Renal pelvis (tissue), 4 donors: ENCODE measurements around the gene MFAP4. TPM values are rescaled to one million over a fixed set of nuclear protein-coding genes. Genes with fewer than 3 reads are reported as not detected.

ENCODE experiments used
- DNase-seq: peaks from one replicate; pipeline ENCODE4 v3.0.0-alpha.2; 2013
- polyA plus RNA-seq, 3 donors: library from polyadenylated mRNA; unstranded; fragments of 120-200 nt; gene quantifications; one replicate each; pipeline ENCODE4 v1.2.1, GENCODE V29; 2013; ENCODE audit not compliant: insufficient read length in 3 of 3

MFAP4 gene
- polyA plus RNA-seq, 3 donors: 162 to 259 (median 181) TPM

DNA sequence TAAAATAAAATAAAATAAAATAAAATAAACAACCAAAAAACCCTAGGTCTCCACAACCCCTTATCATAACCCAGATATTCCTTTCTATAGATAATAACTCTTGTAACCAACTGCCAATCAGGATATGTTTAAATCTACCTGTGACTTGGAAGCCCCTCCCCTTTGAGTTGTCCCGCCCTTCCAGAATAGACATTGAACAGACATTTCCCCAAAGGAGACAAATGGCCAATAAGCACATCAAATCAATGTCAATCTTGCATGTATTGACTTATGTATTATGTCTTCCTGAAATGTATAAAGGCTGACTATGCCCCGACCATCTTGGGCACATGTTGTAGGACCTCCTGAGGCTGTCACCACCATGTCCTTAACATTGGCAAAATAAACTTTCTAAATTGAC lies 10.2 kb downstream of the MFAP4 start:
- no peak for DNase-seq

DNA sequence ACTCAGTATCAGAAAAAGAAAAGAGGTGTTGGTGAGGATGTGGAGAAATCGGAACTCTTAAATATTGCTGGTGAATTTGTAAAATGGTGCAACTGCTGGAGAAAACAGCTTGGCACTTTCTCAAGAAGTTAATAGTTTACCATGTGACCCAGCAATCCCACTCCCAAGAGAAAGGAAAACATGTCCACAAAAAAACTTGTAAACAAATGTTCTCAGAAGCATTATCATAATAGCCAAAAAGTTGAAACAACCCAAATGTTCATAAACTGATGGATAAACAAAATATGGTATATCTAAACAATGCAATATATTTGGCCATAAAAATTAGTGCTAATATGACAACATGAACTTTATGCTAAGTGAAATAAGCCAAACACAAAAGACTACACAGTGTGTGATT lies 11.3 kb downstream of the MFAP4 start:
- DNase-seq: no peak

DNA sequence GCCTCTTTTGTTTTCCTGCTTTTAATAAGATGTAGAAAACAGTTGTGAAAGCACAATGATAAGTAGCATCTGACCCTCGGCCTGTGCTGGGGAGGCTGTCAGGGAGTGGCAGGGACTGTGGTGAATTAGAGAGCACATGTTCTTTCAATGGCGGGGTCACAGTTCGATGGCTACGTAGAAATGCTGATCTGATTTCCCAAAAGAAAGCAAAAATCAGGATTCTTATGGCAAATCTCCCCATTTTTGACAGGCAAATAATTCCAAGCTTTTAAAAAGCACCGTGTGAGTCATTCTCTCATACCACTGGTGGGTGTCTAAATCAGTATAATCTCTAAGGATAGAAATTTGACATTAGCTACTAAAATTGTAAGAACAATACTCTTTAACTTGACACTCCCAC lies 12.9 kb downstream of the MFAP4 start:
- DNase-seq: no peak

DNA sequence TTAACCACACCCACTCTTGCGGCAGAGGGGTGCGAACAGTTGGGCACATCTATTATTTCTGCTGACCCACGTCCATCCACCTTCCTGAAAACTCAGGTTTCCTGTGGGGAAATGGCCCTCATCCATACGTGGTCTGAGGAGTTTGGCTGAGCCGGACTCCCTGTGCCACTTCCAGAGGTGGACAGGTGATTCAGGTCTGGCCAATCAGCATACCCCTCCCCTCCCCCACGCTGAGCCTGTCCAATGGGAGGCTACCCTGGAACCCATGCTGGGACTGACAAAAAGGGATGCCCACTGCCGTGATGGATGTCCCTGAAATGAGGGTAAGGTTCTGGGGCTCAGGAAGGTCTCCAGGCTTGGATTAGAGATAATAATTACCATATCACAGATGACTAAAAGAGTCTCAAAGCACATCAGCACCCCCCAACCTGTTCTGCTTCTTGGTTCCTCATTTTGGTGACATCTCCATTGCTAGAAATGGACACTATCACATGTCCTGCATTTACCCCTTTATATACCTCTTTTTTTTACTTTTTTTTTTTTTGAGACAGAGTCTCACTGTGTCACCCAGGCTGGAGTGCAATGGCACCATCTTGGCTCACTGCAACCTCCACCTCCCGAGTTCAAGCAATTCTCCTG lies 14.0 kb downstream of the MFAP4 start:
- DNase-seq: no peak

DNA sequence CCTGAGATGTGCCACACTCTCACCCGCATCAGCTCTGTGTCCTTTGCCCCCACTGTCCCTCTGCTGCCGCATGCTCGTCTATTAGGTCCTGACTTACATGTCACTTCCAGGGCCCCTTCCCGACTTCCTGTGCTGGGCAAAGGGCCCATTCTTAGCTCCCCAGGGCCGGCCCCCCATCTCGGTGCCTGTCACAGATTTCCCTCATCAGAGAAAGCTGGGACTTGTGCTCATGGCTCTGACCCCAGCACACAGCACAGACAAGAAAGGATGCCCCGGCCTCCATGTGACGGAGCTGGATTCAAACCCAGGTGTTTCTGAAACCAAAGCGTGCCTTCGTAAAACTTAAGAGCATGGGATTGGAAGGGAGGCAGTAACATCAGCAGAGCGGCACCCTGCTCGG lies 14.6 kb downstream of the MFAP4 start:
- no peak for DNase-seq

DNA sequence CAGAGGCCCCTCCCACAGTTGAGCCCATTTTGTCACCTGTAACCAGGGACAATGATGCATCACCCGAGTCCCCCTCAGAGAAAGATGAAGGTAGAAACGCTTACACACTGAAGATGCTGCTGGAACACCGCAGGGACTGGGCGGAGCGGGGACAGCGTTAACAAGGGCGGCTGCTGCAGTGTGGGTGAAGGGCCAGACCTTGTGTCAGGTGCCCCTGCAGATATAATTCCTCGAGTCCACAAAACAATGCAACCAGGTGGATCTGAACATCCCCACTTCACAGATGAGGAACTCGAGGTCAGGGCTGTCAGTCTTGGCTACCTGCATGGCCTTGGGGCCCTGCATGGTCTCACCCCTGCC lies 15.0 kb downstream of the MFAP4 start:
- no peak for DNase-seq

DNA sequence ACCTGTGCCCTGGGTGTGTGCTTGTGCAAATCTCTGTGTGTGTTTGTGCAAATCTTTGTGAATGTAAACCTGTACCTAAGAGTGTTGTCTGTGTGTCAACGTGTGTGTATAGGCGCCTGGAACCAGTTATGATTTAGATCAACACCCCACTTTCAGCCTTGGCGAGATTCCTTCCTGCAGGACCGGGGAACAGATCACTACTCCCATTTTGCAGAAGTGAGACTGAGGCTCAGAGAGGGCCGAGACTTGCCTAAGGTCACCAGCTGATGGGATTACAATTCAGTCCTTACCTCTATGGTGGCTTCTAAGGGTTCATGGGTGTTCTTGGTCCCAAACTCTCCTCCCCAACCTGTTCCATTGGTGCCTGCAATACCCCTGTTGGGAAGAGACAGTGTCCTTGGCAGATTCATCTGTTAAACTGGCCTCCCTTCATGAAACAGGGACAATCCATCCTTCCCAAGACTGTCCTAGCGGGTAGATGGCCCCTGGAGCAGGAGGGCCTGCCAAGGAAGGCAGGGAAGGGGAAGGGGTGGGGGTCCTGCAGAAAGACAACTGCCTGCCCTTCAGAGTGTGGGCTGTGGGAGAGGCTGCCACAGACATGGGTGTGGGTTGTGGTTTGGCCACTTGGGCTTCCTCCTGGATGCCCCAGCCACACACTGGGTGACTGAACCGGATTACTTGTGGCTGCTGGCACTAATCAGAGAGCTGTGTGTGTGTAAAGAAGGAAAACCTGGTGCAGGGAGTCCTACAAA lies 15.6 kb downstream of the MFAP4 start:
- no peak for DNase-seq

DNA sequence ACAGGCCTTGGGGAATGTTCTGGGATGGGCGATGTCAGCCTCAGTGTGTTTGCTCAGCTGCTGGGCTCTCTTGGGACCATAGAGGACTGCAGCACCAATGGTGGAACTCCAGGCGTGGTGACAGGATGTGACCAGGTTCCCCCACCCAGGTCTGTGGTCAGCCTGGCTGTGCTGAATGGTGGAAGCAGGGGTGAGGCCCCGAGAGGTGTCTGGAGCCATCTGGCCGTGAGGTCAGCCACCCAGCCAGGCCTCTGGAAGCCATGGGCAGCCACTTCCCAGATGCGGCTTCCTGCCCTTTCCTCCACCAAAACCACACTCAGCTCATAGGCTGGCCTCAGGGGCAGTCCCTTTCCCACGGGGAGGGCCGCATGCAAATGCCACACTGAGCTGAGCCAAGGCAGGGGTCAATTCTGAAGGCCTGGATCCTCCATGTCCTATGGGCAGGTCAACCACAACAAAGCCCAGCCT lies 16.5 kb downstream of the MFAP4 start:
- no peak for DNase-seq

DNA sequence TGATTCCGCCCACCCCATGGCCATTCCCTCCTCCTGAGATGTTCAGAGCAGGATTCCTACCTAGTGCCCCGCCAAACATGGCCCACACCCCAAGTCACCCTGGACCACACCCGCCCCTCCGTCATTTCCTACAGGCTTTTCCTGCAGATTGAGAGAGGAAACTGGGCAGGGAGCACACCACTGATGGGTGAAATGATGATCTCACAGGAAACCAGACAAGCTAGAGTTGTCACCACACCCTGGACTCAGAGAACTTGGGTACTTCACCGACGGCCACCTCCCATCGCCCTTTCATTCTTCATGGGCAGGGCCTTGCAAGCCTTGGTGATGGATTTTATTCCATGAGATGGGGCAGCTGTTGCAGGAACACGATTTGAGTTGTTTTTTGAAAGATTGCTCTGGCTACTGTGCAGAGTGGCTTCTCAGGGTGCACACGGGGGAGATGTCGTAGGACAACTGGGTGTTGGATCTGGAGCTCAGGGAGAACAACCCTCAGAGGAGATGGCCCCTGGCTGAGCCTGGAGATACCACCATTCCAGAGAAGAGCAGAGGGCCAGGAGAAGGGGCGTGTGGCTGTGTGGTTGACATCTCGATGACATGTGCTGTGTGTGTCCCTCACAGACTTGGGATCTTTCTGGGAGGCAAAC lies 17.0 kb downstream of the MFAP4 start:
- DNase-seq: no peak

DNA sequence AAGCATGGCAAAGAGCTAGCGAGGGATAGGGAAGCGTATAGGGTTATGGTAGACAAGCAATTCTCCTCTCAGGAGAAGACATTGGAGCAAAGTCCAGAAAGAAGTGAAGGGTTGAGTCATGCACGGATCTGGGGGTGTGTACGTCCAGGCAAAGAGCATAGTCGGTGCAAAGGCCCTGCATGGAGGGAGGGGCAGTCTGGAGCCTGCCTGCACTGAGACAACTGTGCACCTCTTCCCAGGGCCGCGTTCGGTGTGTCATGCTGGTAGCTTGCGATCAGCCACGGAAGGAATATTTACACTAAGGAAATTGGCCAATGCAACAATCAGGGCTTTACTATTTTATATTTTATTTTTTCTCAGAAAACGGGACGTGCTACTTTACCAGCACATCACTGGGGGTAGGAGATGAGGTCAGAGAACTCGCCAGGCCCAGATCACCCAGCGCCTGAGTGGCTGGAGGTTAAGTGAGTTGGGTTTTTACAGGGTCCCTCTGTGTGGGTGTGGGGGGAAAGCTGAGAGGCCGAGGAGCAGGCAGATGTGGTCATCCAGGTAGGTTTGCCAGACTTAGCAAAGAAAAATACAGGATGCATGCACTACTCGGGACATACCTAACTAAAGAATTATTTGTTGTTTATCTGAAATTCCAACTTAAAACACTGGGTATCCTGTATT lies 17.7 kb downstream of the MFAP4 start:
- DNase-seq: no peak

DNA sequence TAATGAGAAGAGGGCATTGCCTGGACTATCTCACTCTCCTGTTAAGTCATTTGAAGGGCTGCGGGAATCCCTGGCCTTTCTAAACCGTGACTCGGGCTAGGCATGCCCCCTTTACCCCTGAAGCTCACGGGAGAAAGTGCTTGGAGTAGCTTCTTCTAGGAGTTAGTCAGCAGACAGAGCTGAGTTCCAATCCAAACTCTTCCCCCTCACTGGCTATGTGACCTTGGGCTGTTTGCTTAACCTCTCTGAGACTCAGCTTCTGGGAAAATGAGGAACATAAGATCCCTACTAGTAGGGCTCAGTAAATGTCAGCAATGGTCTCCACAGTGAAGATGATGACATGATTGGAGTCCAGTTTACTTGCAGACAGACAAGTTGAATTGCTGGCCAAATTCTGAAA lies 18.8 kb downstream of the MFAP4 start:
- DNase-seq: no peak

DNA sequence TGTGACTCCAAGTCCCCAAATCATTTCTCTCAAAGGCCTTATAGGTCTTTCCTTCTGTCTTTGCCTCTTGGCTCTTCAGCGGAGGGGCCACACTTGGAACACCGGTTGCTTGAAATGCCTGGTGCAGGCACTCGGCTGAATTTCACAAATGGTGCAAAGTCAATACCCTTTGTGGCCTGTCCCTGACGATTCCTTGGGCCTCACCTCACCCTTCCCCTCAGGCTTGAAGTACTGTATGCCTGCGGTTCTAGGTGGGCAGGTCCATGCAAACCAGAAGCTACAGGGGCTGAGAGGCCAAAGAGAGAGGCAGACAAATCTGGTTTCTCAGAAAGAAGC lies 20.4 kb downstream of the MFAP4 start:
- DNase-seq: no peak

DNA sequence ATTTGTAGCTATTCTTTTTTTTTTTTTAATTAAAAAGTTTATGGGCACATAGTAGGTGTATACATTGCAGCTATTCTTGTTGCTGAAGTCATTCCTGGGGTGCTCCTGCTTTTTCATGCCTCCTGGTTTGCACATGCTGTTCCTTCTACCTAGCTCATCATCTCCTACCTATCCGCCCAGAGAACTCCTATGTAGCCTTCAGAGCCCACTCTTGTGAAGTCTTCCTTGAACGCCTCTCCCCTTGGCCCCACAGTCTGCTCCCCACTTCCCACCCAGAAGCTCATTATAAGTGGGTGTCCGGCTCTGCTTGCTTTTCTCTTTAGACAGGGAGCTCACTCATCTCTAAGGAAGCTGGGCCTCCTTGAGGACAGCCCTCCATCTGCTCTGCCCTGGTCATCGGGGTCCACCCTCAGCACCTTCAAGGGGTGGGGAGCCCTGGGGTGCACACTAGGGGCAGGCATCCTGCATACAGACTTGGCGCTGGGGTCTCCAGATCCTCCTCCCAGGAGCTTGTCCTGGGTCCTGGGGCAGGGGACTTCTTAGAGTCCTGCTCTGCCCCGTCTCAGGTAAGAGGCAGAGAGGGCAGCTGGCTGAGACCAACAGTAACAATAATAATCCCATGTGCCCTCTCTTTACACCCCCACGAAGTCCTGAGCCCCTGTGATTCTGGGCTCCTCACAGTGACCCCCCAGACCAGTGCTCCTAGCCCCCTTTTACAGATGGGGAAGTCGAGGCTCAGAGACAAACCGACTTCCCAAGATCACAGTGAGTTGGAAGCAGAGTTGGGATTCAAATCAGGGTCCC lies 21.0 kb downstream of the MFAP4 start:
- no peak for DNase-seq

DNA sequence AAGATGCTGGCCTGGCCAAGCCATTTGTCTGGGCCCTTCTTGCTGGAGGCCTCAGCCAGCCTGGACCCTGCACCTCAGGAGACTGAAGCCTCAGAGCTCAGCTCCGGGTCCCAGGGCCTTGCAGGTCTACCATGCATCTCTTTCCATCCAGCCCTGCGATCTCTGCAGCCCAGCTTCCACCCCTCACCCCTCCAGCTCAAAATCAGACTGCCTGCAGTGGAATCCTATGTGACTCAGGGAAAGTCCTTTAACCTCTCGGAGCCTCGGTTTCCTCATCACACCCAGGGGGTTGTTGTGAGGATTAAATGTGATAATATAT lies 21.5 kb downstream of the MFAP4 start:
- DNase-seq: no peak

DNA sequence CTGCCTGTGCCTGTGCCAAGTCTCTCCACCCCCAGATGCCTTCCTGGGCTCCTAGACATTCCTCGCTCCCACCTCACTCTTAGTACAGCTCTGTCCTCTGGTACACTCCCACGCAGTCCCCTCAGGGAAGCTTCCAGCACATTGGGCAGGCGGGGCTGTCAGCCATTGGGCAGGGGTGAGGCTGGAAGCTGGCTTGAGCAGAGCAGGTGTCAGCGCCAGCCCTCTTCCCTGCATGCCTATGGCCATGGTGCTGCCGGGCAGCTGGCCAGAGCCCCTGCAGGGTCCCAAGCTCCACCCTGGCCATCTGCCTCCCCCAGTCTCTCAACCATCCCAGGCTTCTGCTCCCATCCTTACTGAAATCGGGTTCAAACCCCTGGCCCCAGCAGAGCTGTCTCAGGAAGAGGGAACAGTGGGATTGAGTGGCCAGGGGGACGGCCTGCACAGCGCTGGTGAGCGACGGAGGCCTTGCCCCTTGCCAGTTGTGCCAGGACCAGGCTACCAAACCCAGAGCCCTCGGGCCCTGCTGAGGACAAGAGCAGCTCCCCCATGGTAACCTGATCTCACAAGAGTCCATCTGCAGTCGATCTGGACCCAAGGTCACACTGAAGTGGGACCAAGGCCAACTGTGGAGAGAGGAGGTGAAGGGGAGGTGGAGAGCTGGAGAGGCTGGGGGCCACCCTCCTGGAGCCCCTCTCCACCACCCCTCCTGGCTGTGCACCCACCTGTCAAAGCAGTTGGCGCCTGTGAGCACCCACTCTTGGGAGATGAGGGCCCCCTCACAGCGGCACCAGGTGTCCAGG lies 22.1 kb downstream of the MFAP4 start:
- no peak for DNase-seq

DNA sequence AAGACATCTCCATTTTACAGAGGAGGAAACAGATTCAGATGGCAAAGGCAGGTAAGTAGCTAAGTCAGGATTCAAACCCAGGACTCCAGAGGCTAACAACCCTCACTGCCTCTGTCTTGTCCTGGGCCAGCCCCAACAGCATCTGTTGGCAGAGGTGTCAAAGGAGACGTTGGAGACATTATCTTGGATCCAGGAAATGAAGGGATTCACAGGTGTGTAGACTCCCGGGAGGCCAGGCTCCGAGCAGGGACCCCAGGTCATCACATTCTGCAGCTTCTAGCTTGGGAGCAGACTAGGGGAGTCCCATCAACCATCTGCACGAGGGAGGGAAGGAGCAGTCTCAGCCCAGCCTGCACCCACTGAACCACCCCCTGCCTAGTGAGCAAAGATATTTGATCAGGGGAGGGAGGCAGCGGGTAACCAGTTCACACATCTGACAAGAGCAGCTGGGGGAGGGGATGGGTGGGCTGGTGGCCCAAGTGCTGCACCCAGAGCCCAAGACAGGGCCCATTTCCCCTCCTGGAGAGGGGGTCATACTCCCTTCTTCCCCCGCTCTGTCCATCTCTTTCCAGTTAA lies 23.4 kb downstream of the MFAP4 start:
- DNase-seq: no peak

DNA sequence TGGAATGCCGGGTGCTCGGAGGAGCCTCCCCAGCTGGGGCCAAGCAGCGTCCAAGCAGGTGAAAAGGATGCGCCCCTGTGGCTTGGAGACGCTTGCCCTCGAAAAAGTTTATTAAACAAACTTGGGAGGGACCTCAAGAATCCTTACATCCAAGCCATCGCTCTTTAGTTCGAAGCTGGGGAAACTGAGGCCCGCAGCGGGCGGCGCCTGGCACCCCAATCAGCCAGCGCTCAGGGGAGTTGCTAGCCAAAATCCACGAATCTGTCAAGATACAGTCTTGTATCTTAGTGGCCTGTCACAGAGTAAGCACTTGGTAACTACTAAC lies 23.9 kb downstream of the MFAP4 start:
- no peak for DNase-seq

DNA sequence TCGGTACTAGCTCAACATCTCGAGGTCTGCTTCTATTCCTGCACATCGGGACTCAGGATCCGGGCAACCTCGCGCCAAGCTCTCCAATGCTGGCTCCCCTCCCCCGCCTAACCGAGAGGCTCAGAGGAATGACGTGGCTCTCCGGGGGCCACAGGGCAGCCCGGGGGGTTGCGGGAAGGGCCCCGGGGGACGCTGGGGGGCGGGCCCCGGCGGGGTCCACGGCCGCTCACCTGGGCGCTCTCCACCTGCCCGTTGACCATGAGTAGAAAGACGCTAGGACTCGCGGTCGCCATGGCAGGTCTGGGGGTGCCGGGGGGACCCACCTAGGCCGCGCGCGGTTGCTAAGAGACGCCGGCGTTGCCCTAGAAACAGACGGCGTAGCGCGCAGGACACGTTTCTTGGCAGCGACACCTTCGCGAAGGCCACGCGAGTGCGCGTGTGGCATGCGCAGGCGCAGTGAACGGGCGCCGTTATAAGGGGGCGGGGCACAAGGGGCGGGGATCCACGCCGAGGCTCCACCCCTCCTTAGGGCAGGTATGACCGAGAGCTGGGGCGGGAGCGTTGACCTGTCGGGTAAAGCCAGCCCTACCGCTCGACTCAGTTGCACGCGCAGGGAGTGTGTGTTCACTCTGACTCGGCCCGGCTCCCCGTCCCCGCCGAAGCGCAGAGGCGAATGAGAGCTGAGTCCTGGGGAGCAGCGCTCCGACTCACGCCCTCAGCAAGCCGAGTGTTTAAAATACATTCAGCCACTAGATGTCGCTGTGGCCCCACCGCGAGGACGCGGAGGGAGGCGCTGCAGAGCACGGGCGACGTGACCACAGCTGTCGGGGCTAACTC lies 24.5 kb downstream of the MFAP4 start, which contains the start of gene B9D1:
Gene B9D1, minus strand, starts transcription at position 447 of the 837 bp plus-strand sequence. Its CDS starts 154 bp downstream, at position 293.
- DNase-seq: peak; percentile 91

DNA sequence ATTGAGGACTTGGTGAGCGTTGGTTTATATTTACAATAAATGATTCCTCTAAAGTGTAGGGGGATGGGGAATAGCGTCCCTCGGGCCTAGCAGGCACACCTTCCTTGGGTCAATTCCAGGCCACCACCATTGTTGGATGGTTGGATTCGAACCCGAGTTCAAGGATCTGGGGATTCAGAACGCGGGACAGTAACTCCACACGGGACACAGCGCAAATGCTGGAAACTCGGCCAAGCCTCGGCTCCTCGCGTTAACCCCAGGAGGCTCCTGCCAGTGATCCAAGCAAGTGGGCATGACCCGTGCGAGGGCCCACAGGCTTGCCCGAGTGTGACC lies 25.1 kb downstream of the MFAP4 start:
- DNase-seq: no peak

DNA sequence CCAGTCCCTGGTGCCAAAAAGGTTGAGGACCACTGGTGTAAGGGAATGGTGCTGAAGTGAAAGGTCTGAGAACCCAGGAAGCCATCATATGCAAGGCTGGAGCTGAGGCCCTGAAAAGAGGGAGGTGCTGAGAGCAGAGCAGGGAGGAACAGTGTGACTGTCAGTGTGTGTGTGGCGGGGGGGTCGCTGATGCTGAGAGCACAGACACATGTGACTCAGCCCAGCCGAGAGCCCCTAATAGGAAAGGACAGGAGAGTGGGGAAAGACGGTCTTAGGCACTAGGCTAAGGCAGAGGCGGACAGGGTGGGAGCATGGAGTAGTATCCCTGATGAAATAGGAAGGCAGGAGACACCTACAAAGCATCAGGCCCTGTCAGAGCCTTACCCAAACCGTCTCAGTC lies 25.7 kb downstream of the MFAP4 start:
- DNase-seq: no peak
